Parathyroid adenoma (tissue), 2 donors: ENCODE measurements around the gene EFCAB11.

Experiments used
- H2AFZ ChIP-seq: fragments of 300-600 bp; sonication (generic); one replicate; pipeline ENCODE4 v1.7.0; 2017; ENCODE audit warnings: antibody characterized with exemption, mild to moderate bottlenecking
- H3K27ac ChIP-seq: fragments of 300-600 bp; sonication (generic); one replicate; pipeline ENCODE4 v1.7.0; 2017
- H3K27me3 ChIP-seq: fragments of 300-600 bp; sonication (generic); one replicate; pipeline ENCODE4 v1.7.0; 2017; ENCODE audit warnings: low read length; ENCODE audit not compliant: control insufficient read depth, insufficient read depth
- H3K36me3 ChIP-seq: fragments of 300-600 bp; sonication (generic); one replicate; pipeline ENCODE4 v1.7.0; 2017; ENCODE audit warnings: low read length; ENCODE audit not compliant: control insufficient read depth, insufficient read depth
- H3K4me1 ChIP-seq: fragments of 300-600 bp; sonication (generic); one replicate; pipeline ENCODE4 v1.7.0; 2017; ENCODE audit warnings: control low read depth
- H3K4me2 ChIP-seq: fragments of 300-600 bp; sonication (generic); one replicate; pipeline ENCODE4 v1.7.0; 2017; ENCODE audit warnings: low read length
- H3K4me3 ChIP-seq: fragments of 300-600 bp; sonication (generic); one replicate; pipeline ENCODE4 v1.7.0; 2017; ENCODE audit warnings: low read depth, low read length
- H3K79me2 ChIP-seq: fragments of 300-600 bp; sonication (generic); one replicate; pipeline ENCODE4 v1.7.0; 2017; ENCODE audit warnings: control low read depth
- H3K9ac ChIP-seq: fragments of 300-600 bp; sonication (generic); one replicate; pipeline ENCODE4 v1.7.0; 2017; ENCODE audit warnings: mild to moderate bottlenecking
- H3K9me3 ChIP-seq: fragments of 300-600 bp; sonication (generic); one replicate; pipeline ENCODE4 v1.7.0; 2017; ENCODE audit warnings: low read length; ENCODE audit not compliant: control insufficient read depth
- CTCF ChIP-seq: fragments of 300-600 bp; sonication (generic); IDR thresholded peaks from one replicate; pipeline ENCODE4 v1.7.0; 2017; ENCODE audit warnings: antibody characterized with exemption, mild to moderate bottlenecking
- donor health status: primary hyperparathyroidism.

The EFCAB11 gene

GRCh38 chr14:89915114-89915878 is 39.2 kb downstream of the EFCAB11 start:
- Histone ChIP-seq H3K4me3 (no peak overlapping the region), H3K36me3 (no peaks in the 10 kb centered on the region), H2AFZ (no peak overlapping the region), H3K9me3 (no peaks in the 10 kb centered on the region), H3K79me2 (no peaks in the 10 kb centered on the region), H3K4me1 (no peaks in the 10 kb centered on the region), H3K27me3 (no peaks in the 10 kb centered on the region), H3K9ac (no peak overlapping the region), H3K4me2 (peak overlapping the region; percentile 23), H3K27ac (no peak overlapping the region)
- TF ChIP-seq CTCF, result peak; percentile 93

- no peak overlapping the region for H2AFZ ChIP-seq
- no peaks in the 10 kb centered on the region for H3K27me3 ChIP-seq
- H3K9me3 ChIP-seq, result no peaks in the 10 kb centered on the region
- no peak overlapping the region for H3K4me3 ChIP-seq
- no peak overlapping the region for H3K27ac ChIP-seq
- H3K4me1 ChIP-seq, result no peaks in the 10 kb centered on the region
- H3K4me2 ChIP-seq, result no peak overlapping the region
- H3K79me2 ChIP-seq, result no peaks in the 10 kb centered on the region
- TF ChIP-seq CTCF, result no peak
- no peaks in the 10 kb centered on the region for H3K36me3 ChIP-seq
- no peak overlapping the region for H3K9ac ChIP-seq
These were observed 41.8 kb downstream of the EFCAB11 start for GRCh38 chr14:89912667-89913211.

GRCh38 chr14:89912221-89912620 is 42.3 kb downstream of the EFCAB11 start:
- Histone ChIP-seq H3K27ac (no peak overlapping the region), H3K9ac (no peak overlapping the region)

GRCh38 chr14:89911010-89911919 is 43.3 kb downstream of the EFCAB11 start:
- H3K79me2 ChIP-seq, result no peaks in the 10 kb centered on the region
- H2AFZ ChIP-seq, result no peak overlapping the region
- H3K4me3 ChIP-seq, result no peak overlapping the region
- no peak for TF ChIP-seq CTCF
- no peaks in the 10 kb centered on the region for H3K4me1 ChIP-seq
- no peak overlapping the region for H3K27ac ChIP-seq
- H3K27me3 ChIP-seq, result no peaks in the 10 kb centered on the region
- H3K36me3 ChIP-seq, result no peaks in the 10 kb centered on the region
- no peak overlapping the region for H3K9ac ChIP-seq
- no peak overlapping the region for H3K4me2 ChIP-seq
- no peaks in the 10 kb centered on the region for H3K9me3 ChIP-seq

More at GRCh38 chr14:89912221-89912620, 42.3 kb downstream of the EFCAB11 start:
- Histone ChIP-seq H3K9me3 (no peaks in the 10 kb centered on the region), H3K4me2 (no peak overlapping the region), H2AFZ (no peak overlapping the region), H3K4me3 (no peak overlapping the region), H3K79me2 (no peaks in the 10 kb centered on the region), H3K27me3 (no peaks in the 10 kb centered on the region), H3K4me1 (no peaks in the 10 kb centered on the region), H3K36me3 (no peaks in the 10 kb centered on the region)
- TF ChIP-seq CTCF, result no peak
